ENCODE measurements around the gene RNF11. TPM values are rescaled to one million over a fixed set of nuclear protein-coding genes. Genes with fewer than 3 reads are reported as not detected.
A peak's percentile ranks its signal among the peaks of the same experiment; 100 is the strongest.
"Not testable (repeated sequence)": the region's sequence is repeated elsewhere in the genome, so short reads cannot be mapped to it uniquely, and the experiment has no call there.

Gene RNF11
- total RNA-seq, 1 donor from 2014 or later: 100 TPM

GRCh38 chr1:51224255-51224654, 11.8 kb upstream of the RNF11 start:
- H3K36me3 Mint-ChIP-seq (ENCODE audit: unreplicated experiment): no peaks in the 10 kb centered on the region
- no peak for TF ChIP-seq CTCF (IDR thresholded peaks at IDR 0.05)
- H3K4me3 Mint-ChIP-seq (ENCODE audit: unreplicated experiment): no peak overlapping the region
- DNase-seq (ENCODE audit: extremely low spot score, unreplicated experiment): no peak
- H3K27ac Mint-ChIP-seq (ENCODE audit: unreplicated experiment): no peak overlapping the region
- peaks cover 4% of the 10 kb centered on the region for H3K4me1 Mint-ChIP-seq (ENCODE audit: unreplicated experiment)
- no peaks in the 10 kb centered on the region for H3K27me3 Mint-ChIP-seq (ENCODE audit: unreplicated experiment)
- no peaks in the 10 kb centered on the region for H3K9me3 Mint-ChIP-seq (ENCODE audit: unreplicated experiment)

- H3K27ac Mint-ChIP-seq (ENCODE audit: unreplicated experiment); H3K4me1 Mint-ChIP-seq (ENCODE audit: unreplicated experiment); H3K9me3 Mint-ChIP-seq (ENCODE audit: unreplicated experiment); H3K27me3 Mint-ChIP-seq (ENCODE audit: unreplicated experiment); H3K4me3 Mint-ChIP-seq (ENCODE audit: unreplicated experiment); H3K36me3 Mint-ChIP-seq (ENCODE audit: unreplicated experiment): not testable (repeated sequence)
- DNase-seq (ENCODE audit: extremely low spot score, unreplicated experiment): peak; percentile 54
These were observed 8.7 kb upstream of the RNF11 start for GRCh38 chr1:51227231-51227960.

GRCh38 chr1:51228471-51228870, 7.6 kb upstream of the RNF11 start:
- not testable (repeated sequence) for H3K9me3 Mint-ChIP-seq (ENCODE audit: unreplicated experiment); H3K4me1 Mint-ChIP-seq (ENCODE audit: unreplicated experiment); H3K27me3 Mint-ChIP-seq (ENCODE audit: unreplicated experiment); H3K27ac Mint-ChIP-seq (ENCODE audit: unreplicated experiment); DNase-seq (ENCODE audit: extremely low spot score, unreplicated experiment); H3K36me3 Mint-ChIP-seq (ENCODE audit: unreplicated experiment); H3K4me3 Mint-ChIP-seq (ENCODE audit: unreplicated experiment)

GRCh38 chr1:51230501-51231078, 5.5 kb upstream of the RNF11 start:
- DNase-seq (ENCODE audit: extremely low spot score, unreplicated experiment): peak; percentile 6
- no peaks in the 10 kb centered on the region for H3K27me3 Mint-ChIP-seq (ENCODE audit: unreplicated experiment)
- peaks cover 9% of the 10 kb centered on the region for H3K4me1 Mint-ChIP-seq (ENCODE audit: unreplicated experiment)
- no peak overlapping the region for H3K4me3 Mint-ChIP-seq (ENCODE audit: unreplicated experiment)
- TF ChIP-seq CTCF (IDR thresholded peaks at IDR 0.05): no peak
- H3K27ac Mint-ChIP-seq (ENCODE audit: unreplicated experiment): no peak overlapping the region
- no peaks in the 10 kb centered on the region for H3K36me3 Mint-ChIP-seq (ENCODE audit: unreplicated experiment)
- H3K9me3 Mint-ChIP-seq (ENCODE audit: unreplicated experiment): no peaks in the 10 kb centered on the region

- Mint-ChIP-seq H3K4me3 (ENCODE audit: unreplicated experiment) (no peak overlapping the region), H3K9me3 (ENCODE audit: unreplicated experiment) (no peaks in the 10 kb centered on the region), H3K27ac (ENCODE audit: unreplicated experiment) (no peak overlapping the region), H3K36me3 (ENCODE audit: unreplicated experiment) (no peaks in the 10 kb centered on the region), H3K27me3 (ENCODE audit: unreplicated experiment) (no peaks in the 10 kb centered on the region), H3K4me1 (ENCODE audit: unreplicated experiment) (peaks cover 12% of the 10 kb centered on the region)
- no peak for DNase-seq (ENCODE audit: extremely low spot score, unreplicated experiment)
- no peak for TF ChIP-seq CTCF (IDR thresholded peaks at IDR 0.05)
These were observed 5.0 kb upstream of the RNF11 start for GRCh38 chr1:51231120-51231519.

GRCh38 chr1:51231896-51232295, 4.2 kb upstream of the RNF11 start:
- no peak for DNase-seq (ENCODE audit: extremely low spot score, unreplicated experiment)
- Mint-ChIP-seq H3K36me3 (ENCODE audit: unreplicated experiment) (no peaks in the 10 kb centered on the region), H3K4me3 (ENCODE audit: unreplicated experiment) (no peak overlapping the region), H3K27me3 (ENCODE audit: unreplicated experiment) (no peaks in the 10 kb centered on the region), H3K9me3 (ENCODE audit: unreplicated experiment) (no peaks in the 10 kb centered on the region), H3K4me1 (ENCODE audit: unreplicated experiment) (peaks cover 12% of the 10 kb centered on the region), H3K27ac (ENCODE audit: unreplicated experiment) (no peak overlapping the region)
- TF ChIP-seq CTCF (IDR thresholded peaks at IDR 0.05): no peak

- not testable (repeated sequence) for H3K36me3 Mint-ChIP-seq (ENCODE audit: unreplicated experiment); DNase-seq (ENCODE audit: extremely low spot score, unreplicated experiment)
- H3K4me1 Mint-ChIP-seq (ENCODE audit: unreplicated experiment): peaks cover 17% of the 10 kb centered on the region
These were observed 1.8 kb upstream of the RNF11 start for GRCh38 chr1:51234236-51234635.

More at GRCh38 chr1:51234236-51234635, 1.8 kb upstream of the RNF11 start:
- not testable (repeated sequence) for H3K9me3 Mint-ChIP-seq (ENCODE audit: unreplicated experiment); H3K27ac Mint-ChIP-seq (ENCODE audit: unreplicated experiment); H3K4me3 Mint-ChIP-seq (ENCODE audit: unreplicated experiment); H3K27me3 Mint-ChIP-seq (ENCODE audit: unreplicated experiment)
